Activated CD8-positive, alpha-beta memory T cell treated with anti-CD3 and anti-CD28 coated beads, Interleukin-2, amount 50 U/mL, for 4 hours (primary cell): ENCODE results near the gene PDE4D.
"Not testable (repeated sequence)": the region's sequence is repeated elsewhere in the genome, so short reads cannot be mapped to it uniquely, and the experiment has no call there.

ENCODE experiments used
- DNase-seq: peaks from one replicate; pipeline ENCODE4 v3.0.0-alpha.2; 2020

The PDE4D gene

DNA sequence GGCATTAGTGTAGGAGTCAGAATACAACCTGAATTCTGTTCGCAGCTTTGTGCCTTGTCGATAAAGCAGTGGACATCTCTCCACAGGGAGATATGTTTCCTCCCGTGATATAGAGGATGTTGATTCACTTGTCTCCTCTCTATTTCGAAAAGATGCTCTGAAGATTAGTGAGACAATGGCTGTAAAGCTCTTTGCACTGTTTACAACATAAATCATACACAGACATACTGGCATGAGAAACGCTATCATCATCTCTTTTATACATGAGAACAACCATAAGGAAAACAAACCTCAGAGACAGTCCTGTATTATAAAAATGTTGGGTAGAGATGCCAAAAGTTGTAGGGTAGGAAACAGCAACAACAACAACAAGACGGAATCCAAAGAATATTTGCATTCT is 803.2 kb downstream of the PDE4D start:
- DNase-seq = no peak

DNA sequence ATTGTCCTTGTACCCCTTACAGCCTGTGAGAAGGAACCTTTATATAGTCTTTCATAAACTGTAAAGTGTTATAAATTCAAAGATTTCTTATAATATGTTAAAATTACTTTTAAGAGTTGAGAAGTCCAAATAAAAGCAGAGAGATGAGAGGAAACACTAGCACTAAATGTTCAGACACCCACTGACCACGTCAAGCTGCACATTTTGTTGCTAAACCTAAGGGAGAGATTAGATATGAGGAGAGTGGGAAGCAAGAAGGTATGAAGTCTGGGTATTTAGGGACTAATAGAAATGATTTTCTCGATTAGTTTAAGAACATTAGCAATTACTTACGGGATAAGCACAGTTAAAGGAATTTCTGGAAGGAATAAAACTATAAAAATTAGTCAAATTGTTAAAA is 803.8 kb downstream of the PDE4D start:
- no peak for DNase-seq

DNA sequence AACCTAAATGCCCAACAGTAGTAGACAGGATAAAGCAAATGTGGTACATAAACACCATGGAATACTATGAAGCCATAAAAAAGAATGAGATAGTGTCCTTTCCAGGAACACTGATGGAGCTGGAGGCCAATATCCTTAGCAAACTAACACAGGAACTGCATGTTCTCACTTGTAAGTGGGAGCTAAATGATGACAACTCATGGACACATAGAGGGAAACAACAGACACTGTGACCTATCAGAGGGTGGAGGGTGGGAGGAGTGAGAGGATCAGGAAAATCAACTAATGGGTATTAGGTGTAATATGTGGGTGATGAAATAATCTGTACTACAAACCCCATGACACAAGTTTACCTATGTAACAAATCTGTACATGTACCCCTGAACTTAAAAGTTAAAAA is 805.0 kb downstream of the PDE4D start:
- no peak for DNase-seq

DNA sequence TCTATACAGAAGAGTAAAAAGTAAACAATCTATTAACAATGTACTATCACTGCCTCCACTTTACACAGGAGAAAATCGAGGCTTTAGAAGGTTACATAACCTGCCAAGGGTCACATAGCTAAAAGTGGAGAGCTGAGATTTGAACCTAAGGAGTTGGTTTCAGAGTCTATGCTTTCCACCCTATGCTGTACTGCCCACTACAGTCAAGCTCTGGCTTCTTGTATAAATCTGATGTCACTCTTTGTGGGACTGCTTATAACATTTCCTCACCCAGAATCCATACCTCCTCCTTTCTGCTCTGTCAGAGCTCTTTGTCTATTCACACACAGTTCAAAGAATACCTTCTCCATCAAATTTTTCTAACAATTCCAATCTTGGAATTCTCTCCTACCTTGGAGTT is 807.5 kb downstream of the PDE4D start:
- DNase-seq = no peak

DNA sequence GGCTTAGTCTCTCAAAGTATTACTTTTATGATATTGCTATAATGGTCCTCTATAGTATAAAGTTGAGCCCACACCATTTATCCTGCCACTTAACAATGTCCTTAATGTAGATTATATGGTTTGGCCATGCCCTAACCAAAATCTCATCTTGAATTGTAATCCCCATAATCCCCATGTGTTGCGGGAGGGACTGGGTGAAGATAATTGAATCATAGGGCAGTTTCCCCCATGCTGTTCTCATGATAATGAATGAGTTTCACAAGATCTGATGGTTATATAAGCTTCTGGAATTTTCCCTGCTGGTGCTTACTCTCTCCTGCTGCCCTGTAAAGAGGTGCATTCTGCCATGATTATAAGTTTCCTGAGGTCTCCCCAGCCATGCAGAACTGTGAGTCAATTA is 811.8 kb downstream of the PDE4D start:
- DNase-seq = no peak

DNA sequence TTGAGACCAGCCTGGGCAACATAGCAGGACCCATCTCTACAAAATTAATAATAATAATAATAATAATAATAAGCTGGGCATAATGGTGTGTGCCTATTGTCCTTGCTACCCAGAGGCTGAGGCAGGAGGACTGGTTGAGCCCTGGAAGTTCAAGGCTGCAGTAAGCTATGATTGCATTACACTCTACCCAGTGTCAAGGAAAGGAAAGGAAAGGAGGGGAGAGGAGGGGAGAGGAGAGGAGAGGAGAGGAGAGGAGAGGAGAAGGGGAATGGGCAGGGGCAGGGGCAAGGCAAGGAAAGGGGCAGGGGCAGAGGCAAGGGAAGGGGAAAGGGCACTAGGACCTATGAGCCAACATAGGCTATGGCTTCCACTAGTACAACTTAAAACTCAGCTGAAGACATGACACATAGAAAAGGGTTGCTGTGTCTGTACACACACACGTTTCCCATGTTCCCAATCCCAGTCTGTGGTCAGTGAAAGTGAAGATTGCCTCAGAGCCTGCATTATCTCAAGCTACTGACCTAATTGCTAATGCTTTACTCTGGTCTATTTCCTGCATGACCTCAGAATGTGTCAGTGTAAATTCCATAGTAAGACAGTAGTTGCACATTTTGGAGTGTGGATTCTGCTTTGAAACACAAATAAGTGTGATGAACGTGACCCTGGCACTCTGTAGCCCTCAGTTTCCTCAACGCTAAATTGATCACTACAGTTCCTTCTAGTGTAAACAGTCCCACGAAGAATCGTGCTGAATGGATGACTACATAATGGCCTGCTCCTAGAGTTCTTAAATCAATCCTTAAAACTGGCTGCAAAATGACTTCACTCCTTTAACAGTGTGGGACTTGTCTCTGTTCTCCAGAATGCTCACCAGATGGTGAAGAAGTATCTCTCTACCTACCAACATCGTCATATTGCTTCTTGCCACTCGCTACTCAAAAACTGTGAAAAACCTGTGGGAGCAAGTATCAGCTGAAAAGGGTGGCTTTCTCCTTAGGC is 813.6 kb downstream of the PDE4D start:
- no peak for DNase-seq

DNA sequence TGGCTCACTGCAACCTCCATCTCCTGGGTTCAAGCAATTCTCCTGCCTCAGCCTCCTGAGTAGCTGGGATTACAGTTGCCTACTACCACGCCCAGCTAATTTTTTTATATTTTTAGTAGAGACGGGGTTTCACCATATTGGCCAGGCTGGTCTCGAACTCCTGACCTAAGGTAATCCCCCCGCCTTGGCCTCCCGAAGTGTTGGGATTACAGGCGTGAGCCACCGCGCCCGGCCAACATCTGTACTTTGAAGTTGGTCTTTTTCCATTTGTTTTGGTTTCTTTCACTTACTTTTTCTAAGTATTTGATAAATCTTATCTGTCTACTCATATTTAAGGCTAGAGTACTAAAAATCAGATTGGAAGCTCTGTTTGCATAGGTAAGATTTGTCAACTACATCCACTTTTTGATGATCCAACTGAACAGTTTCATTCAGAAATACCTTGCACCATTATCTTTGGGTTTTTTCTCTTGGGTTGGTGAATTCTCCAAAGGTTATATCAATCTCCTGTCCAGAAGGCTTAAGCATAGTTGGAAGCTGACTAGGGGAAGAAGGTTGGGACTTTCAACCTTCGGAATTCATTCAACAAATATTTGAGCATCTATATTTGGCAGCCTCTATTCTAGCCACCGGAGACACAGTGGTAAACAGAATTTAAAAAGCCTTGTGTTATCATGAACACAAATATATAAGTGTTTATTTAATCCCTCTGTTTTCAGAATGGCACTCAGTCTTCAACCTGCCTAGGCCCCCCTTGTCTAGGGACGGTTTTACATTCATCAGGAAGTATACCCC is 821.6 kb downstream of the PDE4D start:
- DNase-seq = no peak

DNA sequence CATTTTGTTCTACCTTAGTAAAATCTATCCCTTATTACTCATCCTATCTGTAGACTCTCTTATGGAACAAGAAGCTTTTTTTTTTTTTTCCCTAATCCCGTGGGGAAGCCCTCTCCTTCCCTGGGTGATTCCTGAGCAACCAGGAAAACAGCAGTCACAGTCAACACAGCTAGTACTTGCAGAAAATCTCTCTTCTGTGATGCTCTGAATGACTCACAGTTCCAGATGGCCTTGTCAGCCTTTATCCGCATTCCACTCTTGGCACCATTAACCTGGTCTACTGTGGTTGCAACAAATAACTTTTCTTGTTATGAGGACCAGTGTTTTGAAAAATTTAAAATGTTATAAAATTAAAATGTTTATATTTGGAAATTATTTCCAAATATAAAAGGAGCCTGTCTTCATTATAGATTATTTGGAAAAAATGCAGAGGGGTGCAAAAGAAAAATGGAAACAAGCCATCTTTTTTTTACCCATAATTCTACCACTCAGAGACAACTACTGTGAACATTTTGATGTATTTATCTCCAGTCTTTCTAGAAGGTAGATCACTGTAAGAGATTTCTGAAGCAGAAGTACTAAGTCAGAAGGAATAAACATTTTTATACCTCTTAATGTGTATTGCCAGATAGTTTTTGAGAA is 824.0 kb downstream of the PDE4D start:
- DNase-seq = no peak

DNA sequence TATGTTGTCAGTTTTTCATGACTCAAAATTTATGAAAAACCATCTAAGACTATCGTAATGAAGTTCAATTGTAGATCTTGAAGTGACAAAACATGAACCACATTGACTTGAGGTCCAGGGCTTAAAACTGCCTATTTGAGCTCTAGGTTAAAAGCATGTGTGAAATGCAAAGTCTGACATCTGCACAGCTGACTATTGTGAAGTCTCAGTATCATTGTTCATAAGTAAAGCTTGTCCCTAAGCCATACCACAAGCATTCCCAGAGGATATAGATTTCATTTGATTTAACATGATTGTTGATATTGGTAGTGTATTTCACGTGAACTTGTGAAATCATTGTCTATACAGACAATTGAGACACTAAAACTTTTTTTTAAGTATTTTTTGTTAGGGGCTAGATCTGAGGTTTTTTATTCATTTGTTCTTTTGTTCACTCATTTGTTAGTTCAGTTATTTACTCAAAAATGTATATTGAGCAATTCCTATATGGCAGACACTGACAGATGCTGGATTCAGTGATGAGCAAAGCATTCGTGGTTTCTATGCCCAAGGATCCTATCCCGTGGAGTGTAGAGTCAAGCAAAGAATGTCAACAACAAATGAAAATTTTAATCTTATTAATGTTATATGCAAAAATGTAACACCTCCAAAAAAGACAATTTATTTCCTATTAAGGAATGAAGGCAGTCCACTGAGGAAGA is 825.4 kb downstream of the PDE4D start:
- DNase-seq = no peak

DNA sequence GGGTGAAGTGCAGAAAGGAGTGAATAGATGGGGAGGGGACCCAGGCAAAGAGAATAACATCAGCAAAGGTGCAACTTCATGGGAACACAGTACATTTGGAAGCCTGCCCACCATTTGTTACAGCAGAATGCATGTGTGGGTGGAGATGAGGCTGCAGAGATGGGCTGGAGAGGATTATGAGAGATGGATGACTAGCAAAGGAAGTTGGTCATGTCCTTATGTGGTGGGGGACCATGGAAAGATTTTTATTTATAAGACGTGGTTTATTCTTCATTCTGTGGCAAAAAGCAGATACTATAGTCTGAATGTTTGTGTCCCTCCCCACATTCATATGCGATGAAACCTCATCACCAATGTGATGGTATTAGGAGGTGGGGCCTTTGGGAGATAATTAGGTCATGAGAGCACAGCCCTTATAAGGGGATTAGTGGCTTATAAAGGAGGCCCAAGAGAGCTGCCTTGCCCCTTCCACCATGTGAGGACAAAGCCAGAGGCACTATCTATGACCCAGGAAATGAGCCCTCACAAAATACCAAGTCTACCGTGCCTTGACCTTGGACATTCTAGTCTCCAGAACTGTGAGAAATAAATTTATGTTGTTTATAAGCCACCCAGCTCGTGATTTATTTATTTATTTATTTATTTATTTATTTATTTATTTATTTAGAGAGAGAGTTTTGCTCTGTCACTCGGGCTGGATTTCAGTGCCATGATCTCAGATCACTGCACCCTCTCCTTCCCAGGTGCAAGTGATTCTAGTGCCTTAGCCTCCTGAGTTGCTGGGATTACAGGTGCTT is 827.0 kb downstream of the PDE4D start:
- no peak for DNase-seq

DNA sequence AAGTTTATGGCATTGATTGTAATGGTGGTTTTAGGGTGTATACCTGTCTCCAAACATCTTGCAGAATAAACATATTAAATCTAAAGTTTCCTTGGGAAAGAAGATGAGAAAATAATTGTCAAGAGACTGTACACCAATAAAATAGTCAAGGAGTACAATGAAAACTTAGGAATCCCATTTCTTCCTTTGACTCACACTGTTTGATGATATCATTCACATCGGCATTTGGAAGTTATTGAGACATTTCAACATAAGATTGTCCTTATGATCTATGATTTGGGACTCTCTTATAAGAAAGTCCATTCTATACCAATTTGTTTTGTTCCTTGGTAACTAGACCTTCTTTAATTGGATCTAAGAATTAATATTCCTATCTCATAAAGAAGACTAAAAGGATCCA is 828.0 kb downstream of the PDE4D start:
- no peak for DNase-seq

DNA sequence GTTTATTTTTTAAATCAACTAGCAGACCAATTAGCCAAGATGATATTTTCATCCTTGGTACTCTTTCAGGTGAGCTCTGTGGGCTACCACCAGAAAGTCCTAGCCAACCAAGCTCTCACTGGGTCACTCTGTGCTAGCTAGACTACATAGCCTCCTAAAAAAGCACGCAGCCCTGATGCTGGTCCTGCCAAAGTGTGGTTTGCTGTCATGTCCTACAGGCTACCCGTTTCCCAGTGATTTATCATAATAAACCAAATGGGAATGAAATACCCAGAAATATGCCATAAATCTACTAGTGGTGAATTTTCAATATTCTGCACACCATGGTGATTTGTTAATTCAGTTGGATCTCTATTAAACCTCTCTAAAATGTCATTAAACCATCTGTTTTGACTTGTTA is 829.2 kb downstream of the PDE4D start:
- no peak for DNase-seq

DNA sequence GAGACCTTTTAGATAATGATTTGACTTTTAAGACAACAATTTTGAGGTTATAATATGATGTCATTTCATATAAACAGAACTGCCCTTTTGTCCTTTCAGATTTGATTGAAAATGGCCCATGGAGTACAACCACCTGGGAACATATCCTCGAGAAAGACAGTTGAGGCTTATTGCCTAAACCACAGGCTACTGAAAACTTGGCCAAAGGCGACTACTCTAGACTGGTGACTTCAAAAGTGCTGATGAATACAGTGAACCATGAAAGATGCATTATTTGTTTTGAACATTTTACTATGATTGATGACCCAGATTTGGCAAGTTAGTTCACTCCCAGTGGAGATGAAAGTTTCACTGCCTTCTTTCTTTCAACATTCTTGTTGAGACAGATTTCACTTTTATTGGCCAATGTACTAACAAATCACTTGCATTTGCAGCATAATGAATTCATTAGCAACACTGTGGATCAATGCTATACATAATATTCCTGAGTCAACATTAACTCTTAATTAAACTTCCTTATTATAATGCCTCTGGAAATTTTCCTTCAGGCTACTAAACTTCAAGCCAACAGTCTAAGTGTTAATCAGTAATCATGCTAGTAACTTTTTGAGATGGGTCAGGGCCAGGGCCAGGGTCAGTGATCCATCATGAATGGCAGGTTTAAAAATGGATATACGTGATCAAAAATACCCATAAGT is 830.4 kb downstream of the PDE4D start:
- no peak for DNase-seq

DNA sequence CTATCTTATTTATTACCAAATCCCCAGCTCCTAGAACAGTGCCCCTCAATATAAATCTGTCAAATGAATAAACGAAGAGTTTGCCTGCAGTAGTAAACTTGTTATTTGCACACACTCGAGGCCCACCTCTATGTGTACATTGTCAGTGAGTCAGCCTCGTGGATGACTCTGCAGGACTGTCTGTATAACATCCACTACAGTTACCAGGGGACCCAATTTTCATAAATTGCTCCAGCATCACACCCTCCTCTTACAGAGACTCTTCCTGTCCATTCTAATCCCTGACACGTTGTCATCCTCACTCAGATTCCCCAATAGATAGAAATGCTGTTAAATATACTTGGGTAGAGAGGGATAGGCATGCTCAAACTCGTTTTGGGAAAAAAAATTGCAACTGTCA is 832.1 kb downstream of the PDE4D start:
- DNase-seq = no peak

DNA sequence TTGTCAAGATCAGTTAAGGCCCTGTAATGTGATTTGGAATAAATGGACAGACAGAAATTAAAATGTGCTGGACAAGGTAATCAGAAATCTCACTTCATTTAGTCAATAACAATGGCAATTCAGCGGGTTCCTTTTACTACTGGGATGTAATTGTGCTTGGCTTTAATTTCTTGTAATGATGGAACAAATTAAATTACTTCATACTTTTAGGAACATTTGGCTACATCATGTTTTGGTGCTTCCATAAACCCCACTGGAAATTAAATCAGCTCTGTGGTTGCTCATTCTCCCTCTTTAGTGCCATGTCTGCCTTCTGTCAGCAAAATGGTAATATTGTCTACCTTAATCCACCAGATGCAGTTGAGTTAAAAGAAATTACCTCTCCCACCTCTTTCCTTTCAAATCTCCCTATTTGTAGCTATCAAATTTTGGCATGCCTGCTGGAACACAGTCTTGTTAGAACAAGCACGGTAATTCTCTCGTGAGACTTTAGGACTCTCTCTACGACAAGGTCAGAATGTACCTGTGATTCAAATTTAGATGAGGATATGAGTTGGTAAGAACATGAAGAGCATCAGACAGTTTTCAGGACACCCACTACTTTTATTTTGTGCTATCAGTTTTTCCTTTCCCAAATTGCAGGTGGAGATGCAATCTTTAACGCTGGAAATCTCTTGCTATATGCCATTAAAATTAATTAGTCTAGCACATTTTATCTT is 834.4 kb downstream of the PDE4D start:
- no peak for DNase-seq

DNA sequence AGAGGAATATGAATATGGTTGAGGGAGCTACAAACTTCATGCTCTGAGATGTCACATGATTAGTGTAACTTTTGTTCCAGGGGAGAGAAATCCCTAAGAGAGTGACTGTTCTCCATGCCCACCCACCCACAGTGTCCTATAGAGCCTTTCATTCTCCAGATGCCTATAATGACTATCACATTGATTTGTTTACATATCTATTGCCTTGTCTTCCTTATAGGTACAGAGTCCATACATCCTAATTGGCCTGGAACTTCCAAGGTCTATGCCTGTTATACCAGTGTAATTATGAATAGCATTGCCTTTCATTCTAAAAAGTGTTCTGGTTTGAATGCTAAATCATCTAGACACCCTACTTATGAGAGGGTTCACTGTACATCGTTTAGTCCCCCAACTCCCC is 835.3 kb downstream of the PDE4D start:
- no peak for DNase-seq

DNA sequence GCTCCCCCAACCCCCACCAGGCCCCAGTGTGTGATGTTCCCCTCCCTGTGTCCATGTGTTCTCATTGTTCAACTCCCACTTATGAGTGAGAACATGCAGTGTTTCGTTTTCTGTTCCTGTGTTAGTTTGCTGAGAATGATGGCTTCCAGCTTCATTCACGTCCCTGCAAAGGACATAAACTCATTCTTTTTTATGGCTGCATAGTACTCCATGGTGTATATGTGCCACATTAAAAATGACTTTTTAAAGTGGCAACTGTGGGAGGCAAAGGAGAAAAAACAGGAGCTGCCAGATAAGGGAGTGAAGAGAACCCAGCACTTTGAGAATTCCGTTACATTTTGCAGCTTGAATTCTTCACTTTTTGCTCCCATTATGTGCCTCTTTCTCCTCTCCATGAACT is 836.9 kb downstream of the PDE4D start:
- not testable (repeated sequence) for DNase-seq

DNA sequence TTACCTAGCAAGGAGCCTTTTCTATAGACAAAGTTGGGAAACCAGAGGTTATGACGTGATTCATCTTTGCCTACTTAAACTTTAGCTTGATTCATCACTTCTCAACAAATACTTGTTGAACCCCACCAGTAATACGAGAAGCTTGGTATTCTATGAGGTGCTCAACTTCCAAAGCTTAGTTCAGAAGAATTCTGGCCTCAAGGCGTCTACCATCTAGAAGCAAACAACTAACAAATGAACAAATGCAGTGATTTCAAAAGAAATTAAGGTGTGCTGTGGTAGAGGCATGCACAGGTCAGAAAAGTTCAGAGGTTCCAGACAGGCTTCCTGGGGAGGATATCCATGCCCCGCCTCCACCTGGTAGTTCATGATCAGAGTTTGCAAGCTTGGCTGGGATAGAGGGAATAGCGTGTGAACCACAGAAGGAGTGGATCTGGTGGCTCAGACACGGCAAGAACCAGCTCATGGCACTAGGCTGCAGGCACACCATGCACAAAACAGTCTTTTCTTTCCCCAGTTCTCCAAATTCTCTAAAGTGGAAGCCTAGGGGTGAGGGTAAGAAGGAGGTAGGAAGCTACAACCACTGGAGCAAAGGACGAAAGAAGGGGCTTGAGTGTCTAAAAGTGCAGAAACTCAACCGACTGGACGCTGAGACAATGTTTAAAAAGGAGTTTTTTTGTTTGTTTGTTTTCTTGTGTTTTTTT is 837.6 kb downstream of the PDE4D start:
- no peak for DNase-seq

DNA sequence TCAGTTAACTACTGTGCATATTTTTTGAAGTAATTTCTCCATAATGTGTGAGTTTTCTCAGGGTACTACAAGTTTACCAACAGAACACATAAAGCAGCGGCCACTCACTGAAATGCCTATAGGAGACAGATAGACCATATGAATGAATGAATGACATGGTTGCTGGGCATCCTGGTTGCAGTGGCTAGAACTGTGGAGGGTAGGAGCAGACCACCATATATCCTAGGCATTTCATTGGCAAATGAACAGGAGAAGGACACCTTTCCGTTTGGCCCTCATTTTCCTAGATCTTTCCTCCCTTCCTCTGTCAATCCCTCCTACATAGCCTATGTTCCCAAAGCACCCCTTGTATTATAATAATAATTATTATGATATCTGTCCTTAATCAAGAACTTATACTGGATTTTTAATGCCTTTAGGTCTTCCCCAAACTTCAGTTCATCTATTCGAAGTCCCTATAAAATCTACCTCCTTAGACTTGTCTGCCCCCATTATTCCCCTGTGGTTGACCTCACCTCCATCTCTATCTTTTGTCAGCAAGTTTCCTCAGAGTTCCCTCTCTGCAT is 838.5 kb downstream of the PDE4D start:
- no peak for DNase-seq

DNA sequence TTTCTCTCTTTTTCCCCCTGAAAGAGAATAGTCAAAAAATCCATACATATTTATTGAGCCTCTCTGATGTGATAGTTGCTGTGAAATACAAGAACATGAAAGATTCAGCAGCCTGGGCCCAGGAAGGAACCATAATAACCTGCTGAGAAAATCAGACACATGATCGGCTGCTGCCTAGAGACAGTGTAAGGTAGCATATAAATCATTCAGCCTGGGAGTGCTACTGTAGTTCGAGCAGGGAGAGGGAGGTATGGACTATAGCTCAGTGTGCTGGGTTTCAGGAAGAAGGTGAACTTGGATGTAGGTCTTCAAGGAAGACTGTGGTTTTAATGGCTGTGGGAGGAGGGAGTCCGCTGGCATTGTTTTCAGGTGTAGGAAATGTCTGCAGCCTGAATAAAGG is 841.6 kb downstream of the PDE4D start:
- no peak for DNase-seq
